ENCODE data around the gene ANKRD37.

DNA sequence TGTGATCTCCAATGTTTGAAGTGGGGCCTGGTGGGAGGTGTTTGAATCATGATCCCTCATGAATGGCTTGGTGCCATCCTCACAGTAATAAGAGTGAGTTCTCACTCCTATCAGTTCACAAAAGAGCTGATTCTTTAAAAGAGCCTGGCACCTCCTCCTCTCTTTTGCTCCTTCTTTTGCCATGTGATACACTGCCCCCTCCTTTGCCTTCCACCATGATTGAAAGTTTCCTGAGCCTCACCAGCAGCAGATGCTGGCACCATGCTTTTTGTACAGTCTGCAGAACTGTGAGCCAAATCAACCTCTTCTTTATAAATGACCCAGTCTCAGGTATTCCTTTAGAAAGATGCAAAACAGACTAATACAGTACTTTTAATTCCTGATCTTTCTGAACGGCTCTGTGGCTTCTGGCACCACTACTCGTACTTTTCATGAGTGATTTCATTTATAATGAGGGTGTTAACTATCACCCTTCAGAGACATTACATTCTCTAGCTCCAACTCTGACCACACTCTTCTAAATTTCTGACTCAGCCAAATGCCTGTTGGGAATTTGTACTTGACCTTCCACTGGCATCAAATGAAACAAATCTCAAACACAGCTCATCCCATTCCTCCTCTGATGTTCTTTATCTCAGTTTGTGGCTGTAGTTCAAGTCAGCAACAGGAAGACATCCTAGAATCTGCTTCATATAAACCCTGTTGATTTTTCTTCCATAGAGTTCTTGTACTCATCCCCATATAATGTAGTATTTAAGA, 24.9 kb downstream of the ANKRD37 start:
- TF ChIP-seq, protein P1, sequence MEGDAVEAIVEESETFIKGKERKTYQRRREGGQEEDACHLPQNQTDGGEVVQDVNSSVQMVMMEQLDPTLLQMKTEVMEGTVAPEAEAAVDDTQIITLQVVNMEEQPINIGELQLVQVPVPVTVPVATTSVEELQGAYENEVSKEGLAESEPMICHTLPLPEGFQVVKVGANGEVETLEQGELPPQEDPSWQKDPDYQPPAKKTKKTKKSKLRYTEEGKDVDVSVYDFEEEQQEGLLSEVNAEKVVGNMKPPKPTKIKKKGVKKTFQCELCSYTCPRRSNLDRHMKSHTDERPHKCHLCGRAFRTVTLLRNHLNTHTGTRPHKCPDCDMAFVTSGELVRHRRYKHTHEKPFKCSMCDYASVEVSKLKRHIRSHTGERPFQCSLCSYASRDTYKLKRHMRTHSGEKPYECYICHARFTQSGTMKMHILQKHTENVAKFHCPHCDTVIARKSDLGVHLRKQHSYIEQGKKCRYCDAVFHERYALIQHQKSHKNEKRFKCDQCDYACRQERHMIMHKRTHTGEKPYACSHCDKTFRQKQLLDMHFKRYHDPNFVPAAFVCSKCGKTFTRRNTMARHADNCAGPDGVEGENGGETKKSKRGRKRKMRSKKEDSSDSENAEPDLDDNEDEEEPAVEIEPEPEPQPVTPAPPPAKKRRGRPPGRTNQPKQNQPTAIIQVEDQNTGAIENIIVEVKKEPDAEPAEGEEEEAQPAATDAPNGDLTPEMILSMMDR (IDR thresholded peaks at IDR 0.05), result no peak
- no peak for TF ChIP-seq POLR2A (IDR thresholded peaks at IDR 0.05)
